ENCODE results near the gene MT1X. TPM values are rescaled to one million over a fixed set of nuclear protein-coding genes. Genes with fewer than 3 reads are reported as not detected.

Gene MT1X
- total and polyA plus RNA-seq, 2 of the 13 experiments (the other 11 are each of a cell fraction or from before 2014, with no cell fraction given): 19.7 to 288 TPM

GRCh38 chr16:56667581-56668571 is 14.4 kb upstream of the MT1X start, which contains the start of gene MT1G (continued):
- TF ChIP-seq ZNF800 (CRISPR knock-in tag; IDR thresholded peaks at IDR 0.05) (peak; percentile 99), IRF9 (CRISPR knock-in tag; IDR thresholded peaks at IDR 0.05; ENCODE audit: borderline replicate concordance) (0 out of 2 replicates have a peak, but pooled peaks have one; percentile 39), NR3C1 (CRISPR knock-in tag; IDR thresholded peaks at IDR 0.05) (no peak), YEATS4 (CRISPR knock-in tag; IDR thresholded peaks at IDR 0.05; ENCODE audit: borderline replicate concordance) (no peak), ZFP91 (CRISPR knock-in tag; IDR thresholded peaks at IDR 0.05; ENCODE audit: borderline replicate concordance) (peak; percentile 83; the same call in 1 of the 2 replicates), ATF7-NPFF (CRISPR knock-in tag; IDR thresholded peaks at IDR 0.05; ENCODE audit: low read depth) (no peak), PRDM10 (CRISPR knock-in tag; IDR thresholded peaks at IDR 0.05; ENCODE audit: low read depth) (no peak), PBX2 (CRISPR knock-in tag; IDR thresholded peaks at IDR 0.05) (no peak), CSRNP2 (CRISPR knock-in tag; conservative IDR thresholded peaks at IDR 0.05; ENCODE audit: low read depth) (no peak), TFDP1 (CRISPR knock-in tag; IDR thresholded peaks at IDR 0.05; ENCODE audit: borderline replicate concordance) (peak; percentile 53; the same call in 1 of the 2 replicates), FOSL2 (CRISPR knock-in tag; IDR thresholded peaks at IDR 0.05) (no peak), TRIM24 (CRISPR knock-in tag; IDR thresholded peaks at IDR 0.05) (no peak)

Data from HepG2 (cell line).